WTC11 (cell line): ENCODE results near the gene NPIPB8.

ENCODE experiments used
- ARID4B ChIP-seq: sonication (generic); formaldehyde crosslinking; IDR thresholded peaks from 2 replicates; pipeline ENCODE4 v1.8.0; 2023; ENCODE audit warnings: missing genetic modification reagents, mild to moderate bottlenecking, borderline replicate concordance
- CREB1 ChIP-seq: sonication (generic); formaldehyde crosslinking; IDR thresholded peaks from 2 replicates; pipeline ENCODE4 v1.8.0; 2023; ENCODE audit warnings: mild to moderate bottlenecking, missing genetic modification reagents
- CREM ChIP-seq: sonication (generic); formaldehyde crosslinking; IDR thresholded peaks from 2 replicates; pipeline ENCODE4 v1.8.1; 2022; ENCODE audit warnings: mild to moderate bottlenecking, missing genetic modification reagents, moderate library complexity
- CTCF ChIP-seq: fragments of 200-600 bp; IDR thresholded peaks from 2 replicates; pipeline ENCODE4 v1.8.0; 2022; ENCODE audit warnings: antibody characterized with exemption
- E2F1 ChIP-seq: sonication (generic); formaldehyde crosslinking; IDR thresholded peaks from 2 replicates; pipeline ENCODE4 v1.8.0; 2022; ENCODE audit warnings: mild to moderate bottlenecking, missing genetic modification reagents
- ELF4 ChIP-seq: sonication (generic); formaldehyde crosslinking; IDR thresholded peaks from 2 replicates; pipeline ENCODE4 v1.8.1; 2022; ENCODE audit warnings: low read depth, mild to moderate bottlenecking, moderate library complexity, missing genetic modification reagents
- MAX ChIP-seq: sonication (generic); formaldehyde crosslinking; IDR thresholded peaks from 2 replicates; pipeline ENCODE4 v1.8.0; 2022; ENCODE audit warnings: mild to moderate bottlenecking, missing genetic modification reagents
- NFE2L1 ChIP-seq: sonication (generic); formaldehyde crosslinking; IDR thresholded peaks from 2 replicates; pipeline ENCODE4 v1.8.1; 2023; ENCODE audit warnings: missing genetic modification reagents
- NR3C1 ChIP-seq: sonication (generic); formaldehyde crosslinking; conservative IDR thresholded peaks from 2 replicates; pipeline ENCODE4 v1.8.1; 2023; ENCODE audit warnings: low read depth, mild to moderate bottlenecking, missing genetic modification reagents
- TP53 ChIP-seq: sonication (generic); formaldehyde crosslinking; IDR thresholded peaks from 2 replicates; pipeline ENCODE4 v1.8.1; 2023; ENCODE audit warnings: mild to moderate bottlenecking, missing genetic modification reagents
- USF2 ChIP-seq: sonication (generic); formaldehyde crosslinking; IDR thresholded peaks from 2 replicates; pipeline ENCODE4 v1.8.1; 2023; ENCODE audit warnings: mild to moderate bottlenecking, missing genetic modification reagents, moderate library complexity

- TF ChIP-seq ELF4 (CRISPR knock-in tag) (no peak), CREM (CRISPR knock-in tag) (no peak), CTCF (no peak), NFE2L1 (CRISPR knock-in tag) (no peak), NR3C1 (CRISPR knock-in tag) (no peak), USF2 (CRISPR knock-in tag) (no peak), E2F1 (CRISPR knock-in tag) (no peak), CREB1 (CRISPR knock-in tag) (no peak), TP53 (CRISPR knock-in tag) (no peak), ARID4B (CRISPR knock-in tag) (no peak), MAX (no peak)
These were observed 16.2 kb upstream of the NPIPB8 start for GRCh38 chr16:28621481-28622155.
